B cell (primary cell): ENCODE measurements around the gene CCR6. TPM values are rescaled to one million over a fixed set of nuclear protein-coding genes. Genes with fewer than 3 reads are reported as not detected.

Experiments
- ATAC-seq: fragments of 200-7000 bp; cut with Tn5 transposase; one replicate; pipeline ENCODE4 v1.10.0; 2021; ENCODE audit warnings: low read depth, mild to moderate bottlenecking, moderate number of reproducible peaks, moderate library complexity
- CTCF ChIA-PET: fragments of 350-600 bp; sonication (Branson Sonifier 250); formaldehyde crosslinking; loops from one replicate; lab custom pipeline; 2021; ENCODE audit warnings: antibody characterized with exemption, inconsistent platforms; lab: Charles Lee
- POLR2A ChIA-PET: fragments of 350-600 bp; sonication (Branson Sonifier 250); formaldehyde crosslinking; loops from one replicate; lab custom pipeline; 2021; ENCODE audit warnings: antibody characterized with exemption; lab: Charles Lee
- DNase-seq: peaks from one replicate; pipeline ENCODE4 v3.0.0; 2013
- H2AFZ ChIP-seq: 2 replicates; pipeline ENCODE4 v1.6.1; 2012; ENCODE audit warnings: mild to moderate bottlenecking, low read depth, low read length; ENCODE audit not compliant: insufficient read depth, poor library complexity, severe bottlenecking
- H3K27ac ChIP-seq, 2 donors: 1 replicate in 1 of 2; 2 replicates in 1 of 2; pipeline ENCODE4 v1.5.1; 2012 to 2013; ENCODE audit warnings: low read length in 2 of 2, mild to moderate bottlenecking in 2 of 2, moderate library complexity in 1 of 2
- H3K27me3 ChIP-seq, 4 experiments: fragments of 200-600 bp in 1 of 4; sonication (generic) in 1 of 4; replicated peaks in 1 of 4; 1 replicate in 2 of 4; 2 replicates in 2 of 4; pipeline versions ENCODE4 v1.6.1 to v1.7.0; 2013 to 2016; ENCODE audit warnings: low read length in 3 of 4, mild to moderate bottlenecking in 2 of 4, mixed read lengths in 1 of 4, moderate library complexity in 1 of 4; ENCODE audit not compliant: insufficient read depth in 4 of 4, control insufficient read depth in 3 of 4; ENCODE audit errors: control extremely low read depth in 1 of 4
- H3K36me3 ChIP-seq, 2 experiments: replicated peaks in 1 of 2; 1 replicate in 1 of 2; 2 replicates in 1 of 2; pipeline versions ENCODE4 v1.6.1 to v1.7.1; 2013; ENCODE audit warnings: low read length in 1 of 2; ENCODE audit not compliant: insufficient read depth in 2 of 2, control insufficient read depth in 1 of 2; ENCODE audit errors: control extremely low read depth in 1 of 2, extremely low read depth in 1 of 2
- H3K4me1 ChIP-seq, 2 donors: fragments of 200-600 bp in 1 of 2; sonication (generic) in 1 of 2; 1 replicate in 1 of 2; 2 replicates in 1 of 2; pipeline versions ENCODE4 v1.5.1 to v1.6.1; 2013 to 2017; ENCODE audit warnings: low read length in 2 of 2; ENCODE audit not compliant: control insufficient read depth in 2 of 2, insufficient read depth in 2 of 2
- H3K4me2 ChIP-seq: replicated peaks from 2 replicates; pipeline ENCODE3; 2012; ENCODE audit warnings: mild to moderate bottlenecking, low read depth, low read length; ENCODE audit not compliant: poor library complexity, severe bottlenecking
- H3K4me3 ChIP-seq, 5 experiments: fragments of 200-600 bp in 1 of 5; sonication (generic) in 1 of 5; 1 replicate in 3 of 5; 2 replicates in 2 of 5; pipeline versions ENCODE4 v1.5.1 to v1.7.0; 2011 to 2016; ENCODE audit warnings: low read length in 4 of 5, mild to moderate bottlenecking in 4 of 5, low read depth in 2 of 5, control low read depth in 1 of 5, moderate library complexity in 1 of 5; ENCODE audit not compliant: insufficient read depth in 1 of 5; ENCODE audit errors: control extremely low read depth in 1 of 5, extremely low read depth in 1 of 5
- H3K79me2 ChIP-seq: fragments of 200-600 bp; sonication (generic); one replicate; pipeline ENCODE4 v1.6.0; 2016; ENCODE audit warnings: low read length; ENCODE audit not compliant: control insufficient read depth, insufficient read depth
- H3K9ac ChIP-seq: fragments of 200-600 bp; sonication (generic); 2 replicates; pipeline ENCODE4 v1.6.1; 2017; ENCODE audit warnings: mild to moderate bottlenecking, low read length, moderate library complexity
- H3K9me3 ChIP-seq, 3 donors: one replicate each; pipeline versions ENCODE4 v1.6.1 to v1.7.1; 2013; ENCODE audit warnings: low read length in 2 of 3; ENCODE audit not compliant: control insufficient read depth in 2 of 3, insufficient read depth in 1 of 3; ENCODE audit errors: control extremely low read depth in 1 of 3
- H4K20me1 ChIP-seq: 2 replicates; pipeline ENCODE4 v1.6.0; 2012; ENCODE audit warnings: mild to moderate bottlenecking, low read length; ENCODE audit not compliant: insufficient read depth, control insufficient read depth, poor library complexity, severe bottlenecking
- H3K27ac Mint-ChIP-seq: one replicate; pipeline ENCODE4 v1.8.0; 2021; ENCODE audit warnings: mixed read lengths
- H3K27me3 Mint-ChIP-seq: one replicate; pipeline ENCODE4 v1.8.0; 2021; ENCODE audit warnings: mixed read lengths
- H3K4me1 Mint-ChIP-seq: one replicate; pipeline ENCODE4 v1.8.0; 2021; ENCODE audit warnings: mixed read lengths
- H3K4me3 Mint-ChIP-seq: one replicate; pipeline ENCODE4 v1.8.0; 2021; ENCODE audit warnings: mixed read lengths
- H3K9me3 Mint-ChIP-seq: one replicate; pipeline ENCODE4 v1.8.0; 2022; ENCODE audit warnings: mixed read lengths; ENCODE audit not compliant: insufficient read depth
- EZH2 ChIP-seq: IDR thresholded peaks from 2 replicates; pipeline ENCODE4 v1.6.1; 2012; ENCODE audit warnings: borderline replicate concordance, low read depth, mild to moderate bottlenecking, moderate library complexity, low read length; ENCODE audit not compliant: insufficient read depth, poor library complexity, severe bottlenecking
- WGBS: methylation state at CpG from one replicate; pipeline ENCODE4 v1.1.5; 2013; ENCODE audit warnings: missing lambda C conversion rate; ENCODE audit not compliant: insufficient coverage; 5-methylcytosine and 5-hydroxymethylcytosine counted together
- intact Hi-C: fragments of 100-400 bp; cut with micrococcal nuclease; formaldehyde crosslinking; loops from one replicate; pipeline ENCODE4 v1.10.0; 2022
- polyA plus RNA-seq: library from polyadenylated mRNA; depleted of rRNA; stranded (reverse); fragments of >200 nt; gene quantifications from 2 replicates; pipeline ENCODE4 v1.2.3, GENCODE V29; 2012
- total RNA-seq, 2 donors: library from RNA; stranded (reverse); fragments of 120-200 nt in 1 of 2; gene quantifications; 1 replicate in 1 of 2; 2 replicates in 1 of 2; pipeline versions ENCODE4 v1.2.3 to v1.2.4, GENCODE V29; 2013 to 2022
- TF ChIP-seq, protein P1 (sequence below): fragments of 200-600 bp; IDR thresholded peaks from one replicate; pipeline ENCODE4 v1.8.0; 2022; ENCODE audit warnings: antibody characterized with exemption, mild to moderate bottlenecking

The CCR6 gene
- total and polyA plus RNA-seq, 2 donors (not counting 1 experiment from before 2014, with no cell fraction given), result 18.2 to 30.9 TPM

DNA sequence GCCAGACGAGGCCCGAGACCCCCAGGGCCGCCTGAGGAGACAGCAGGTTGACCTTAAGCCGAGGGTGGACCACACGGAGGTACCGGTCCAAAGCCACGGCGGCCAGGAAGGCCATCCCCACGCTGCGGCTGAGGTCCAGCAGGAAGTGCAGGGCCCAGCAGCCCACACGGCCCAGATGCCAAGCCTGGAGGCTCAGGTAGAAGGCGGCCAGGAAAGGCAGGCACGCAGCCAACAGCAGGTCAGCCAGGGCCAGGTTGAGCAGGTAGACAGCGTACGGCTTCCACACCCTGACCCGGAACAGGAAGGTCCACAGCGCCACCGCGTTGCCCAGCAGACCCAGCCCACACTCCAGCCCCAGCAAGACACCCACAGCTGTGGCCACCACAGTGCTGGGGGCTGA, 34.5 kb downstream of the CCR6 start:
- WGBS, result 90% methylated on average over 18 of the region's 19 CpGs

DNA sequence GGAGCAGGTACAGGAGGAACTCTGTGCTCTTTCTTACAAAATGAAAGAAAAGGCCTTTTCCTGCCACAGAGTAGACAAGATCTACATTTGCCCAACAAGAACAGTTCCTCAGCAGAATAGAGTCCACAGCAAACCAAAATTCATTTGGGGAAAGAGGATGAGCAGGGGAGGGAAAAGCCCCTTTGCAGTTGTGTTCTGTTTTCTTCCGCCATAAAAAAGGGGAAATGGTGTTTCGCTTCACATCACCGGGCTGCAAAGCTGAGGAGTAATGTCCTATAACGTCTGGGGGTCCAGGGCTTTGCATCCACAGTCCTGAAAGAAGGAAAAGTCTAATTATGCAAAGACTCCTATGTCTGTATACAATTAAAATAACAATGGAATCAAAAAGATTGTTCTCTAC, 35.0 kb downstream of the CCR6 start, which contains the start of gene GPR31:
GPR31 (minus strand) TSS at position 118 of the 400 bp plus-strand sequence. CDS start 149 bp downstream, outside the sequence.
- ATAC-seq (no peak), DNase-seq (peak; percentile 59)
- H3K27me3 Mint-ChIP-seq, result no peaks in the 10 kb centered on the region
- Histone ChIP-seq H3K9ac (no peak within 1 kb of the TSS), H4K20me1 (no peaks in the 10 kb centered on the region), H3K4me1 (peaks cover 20 to 30% of the 10 kb centered on the region in 2 donors), H3K27me3 (no peaks in the 10 kb centered on the region), H3K4me3 (no peak within 1 kb of the TSS), H3K27ac (no peak within 1 kb of the TSS), H2AFZ (no peak within 1 kb of the TSS), H3K79me2 (no peaks in the 10 kb centered on the region), H3K36me3 (no peaks in the 10 kb centered on the region), H3K4me2 (peak within 1 kb of the TSS; percentile 45), H3K9me3 (no peaks in the 10 kb centered on the region)
- H3K4me1 Mint-ChIP-seq, result peaks cover 37% of the 10 kb centered on the region
- H3K4me3 Mint-ChIP-seq, result peak within 1 kb of the TSS; percentile 33
- no CpG with 5 or more reads among the region's 4 CpGs for WGBS
- H3K27ac Mint-ChIP-seq, result no peak within 1 kb of the TSS
- no peaks in the 10 kb centered on the region for H3K9me3 Mint-ChIP-seq
- TF ChIP-seq, protein P1, sequence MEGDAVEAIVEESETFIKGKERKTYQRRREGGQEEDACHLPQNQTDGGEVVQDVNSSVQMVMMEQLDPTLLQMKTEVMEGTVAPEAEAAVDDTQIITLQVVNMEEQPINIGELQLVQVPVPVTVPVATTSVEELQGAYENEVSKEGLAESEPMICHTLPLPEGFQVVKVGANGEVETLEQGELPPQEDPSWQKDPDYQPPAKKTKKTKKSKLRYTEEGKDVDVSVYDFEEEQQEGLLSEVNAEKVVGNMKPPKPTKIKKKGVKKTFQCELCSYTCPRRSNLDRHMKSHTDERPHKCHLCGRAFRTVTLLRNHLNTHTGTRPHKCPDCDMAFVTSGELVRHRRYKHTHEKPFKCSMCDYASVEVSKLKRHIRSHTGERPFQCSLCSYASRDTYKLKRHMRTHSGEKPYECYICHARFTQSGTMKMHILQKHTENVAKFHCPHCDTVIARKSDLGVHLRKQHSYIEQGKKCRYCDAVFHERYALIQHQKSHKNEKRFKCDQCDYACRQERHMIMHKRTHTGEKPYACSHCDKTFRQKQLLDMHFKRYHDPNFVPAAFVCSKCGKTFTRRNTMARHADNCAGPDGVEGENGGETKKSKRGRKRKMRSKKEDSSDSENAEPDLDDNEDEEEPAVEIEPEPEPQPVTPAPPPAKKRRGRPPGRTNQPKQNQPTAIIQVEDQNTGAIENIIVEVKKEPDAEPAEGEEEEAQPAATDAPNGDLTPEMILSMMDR, result no peak
- TF ChIP-seq EZH2, result no peak
- ChIA-PET CTCF (interaction anchor here (1.0 kb wide), 1 partner anchor 16 kb away, joined by 3 read pairs; no protein-coding TSS in a partner anchor), POLR2A (no interaction called here)
- intact Hi-C loops, result loop anchor here (10.0 kb wide), 1 partner anchor 533 kb away; the partner anchor contains the start of gene RPS6KA2

More for the DNA sequence above, 34.5 kb downstream of the CCR6 start:
- Histone ChIP-seq H2AFZ (no peak overlapping the region), H3K9me3 (no peaks in the 10 kb centered on the region), H3K4me2 (peak overlapping the region; percentile 45), H3K27me3 (no peaks in the 10 kb centered on the region), H3K4me3 (no peak overlapping the region), H3K79me2 (no peaks in the 10 kb centered on the region), H3K4me1 (peaks cover 24 to 35% of the 10 kb centered on the region in 2 donors), H4K20me1 (no peaks in the 10 kb centered on the region), H3K27ac (no peak overlapping the region), H3K36me3 (no peaks in the 10 kb centered on the region), H3K9ac (no peak overlapping the region)
- CTCF ChIA-PET, result interaction anchor here (1.0 kb wide), 1 partner anchor 15 kb away, joined by 3 read pairs; no protein-coding TSS in a partner anchor
- no peak overlapping the region for H3K4me3 Mint-ChIP-seq
- no peak overlapping the region for H3K27ac Mint-ChIP-seq
- intact Hi-C loops, result loop anchor here (10.0 kb wide), 1 partner anchor 533 kb away; the partner anchor contains the start of gene RPS6KA2
- H3K27me3 Mint-ChIP-seq, result no peaks in the 10 kb centered on the region
- POLR2A ChIA-PET, result no interaction called here
- H3K4me1 Mint-ChIP-seq, result peaks cover 42% of the 10 kb centered on the region
- DNase-seq (peak; percentile 13), ATAC-seq (no peak)
- TF ChIP-seq EZH2, result no peak
- TF ChIP-seq, protein P1, result no peak
- no peaks in the 10 kb centered on the region for H3K9me3 Mint-ChIP-seq
